ENCODE measurements around the gene IDH3B. TPM values are rescaled to one million over a fixed set of nuclear protein-coding genes. Genes with fewer than 3 reads are reported as not detected.

IDH3B gene
- total RNA-seq, 1 experiment from 2014 or later = 146 TPM

GRCh38 chr20:2618815-2619214 lies 45.2 kb downstream of the IDH3B start:
- no peak for DNase-seq (ENCODE audit: low spot score)
- H3K4me1 ChIP-seq (ENCODE audit: insufficient read depth, low read length, poor library complexity, severe bottlenecking) = no peaks in the 10 kb centered on the region
- H3K4me3 ChIP-seq (ENCODE audit: low read depth, low read length, poor library complexity, severe bottlenecking) = no peak overlapping the region
- BruUV-seq (replicated peaks) = no TSS peak
- H3K36me3 ChIP-seq (ENCODE audit: insufficient read depth, low read length, poor library complexity, severe bottlenecking) = no peaks in the 10 kb centered on the region
- no peak for TF ChIP-seq CTCF (conservative IDR thresholded peaks at IDR 0.05; ENCODE audit: low read depth, low read length)
- no peak for TF ChIP-seq EZH2 (IDR thresholded peaks at IDR 0.05; ENCODE audit: borderline replicate concordance, low read depth, low read length, poor library complexity, severe bottlenecking)
- intact Hi-C loops (cut with micrococcal nuclease; ENCODE audit: unreplicated experiment) = no loop called here
- ChIA-PET POLR2A (ENCODE audit: low non-redundant PET) (no interaction called here), CTCF (no interaction called here)
- H3K27me3 ChIP-seq (replicated peaks; ENCODE audit: insufficient read depth, low read depth, low read length, poor library complexity) = no peaks in the 10 kb centered on the region
- no peaks in the 10 kb centered on the region for H3K9me3 ChIP-seq (ENCODE audit: low read depth, low read length, poor library complexity, severe bottlenecking)
- H3K27ac ChIP-seq (ENCODE audit: low read depth, low read length, poor library complexity, severe bottlenecking) = no peak overlapping the region

- no peaks in the 10 kb centered on the region for H3K9me3 ChIP-seq (ENCODE audit: low read depth, low read length, poor library complexity, severe bottlenecking)
- no peaks in the 10 kb centered on the region for H3K36me3 ChIP-seq (ENCODE audit: insufficient read depth, low read length, poor library complexity, severe bottlenecking)
- no peak for TF ChIP-seq EZH2 (IDR thresholded peaks at IDR 0.05; ENCODE audit: borderline replicate concordance, low read depth, low read length, poor library complexity, severe bottlenecking)
- no peak for TF ChIP-seq CTCF (conservative IDR thresholded peaks at IDR 0.05; ENCODE audit: low read depth, low read length)
- no peak for DNase-seq (ENCODE audit: low spot score)
- no peaks in the 10 kb centered on the region for H3K27me3 ChIP-seq (replicated peaks; ENCODE audit: insufficient read depth, low read depth, low read length, poor library complexity)
- BruUV-seq (replicated peaks) = no TSS peak
- POLR2A ChIA-PET (ENCODE audit: low non-redundant PET) = no interaction called here
- no peaks in the 10 kb centered on the region for H3K4me1 ChIP-seq (ENCODE audit: insufficient read depth, low read length, poor library complexity, severe bottlenecking)
- intact Hi-C loops (cut with micrococcal nuclease; ENCODE audit: unreplicated experiment) = no loop called here
- no peak overlapping the region for H3K27ac ChIP-seq (ENCODE audit: low read depth, low read length, poor library complexity, severe bottlenecking)
- CTCF ChIA-PET = no interaction called here
- no peak overlapping the region for H3K4me3 ChIP-seq (ENCODE audit: low read depth, low read length, poor library complexity, severe bottlenecking)
These were observed 46.8 kb downstream of the IDH3B start for GRCh38 chr20:2617099-2617714.

- Histone ChIP-seq H3K27ac (ENCODE audit: low read depth, low read length, poor library complexity, severe bottlenecking) (no peak overlapping the region), H3K27me3 (replicated peaks; ENCODE audit: insufficient read depth, low read depth, low read length, poor library complexity) (no peaks in the 10 kb centered on the region), H3K36me3 (ENCODE audit: insufficient read depth, low read length, poor library complexity, severe bottlenecking) (no peaks in the 10 kb centered on the region), H3K4me1 (ENCODE audit: insufficient read depth, low read length, poor library complexity, severe bottlenecking) (no peaks in the 10 kb centered on the region), H3K9me3 (ENCODE audit: low read depth, low read length, poor library complexity, severe bottlenecking) (no peaks in the 10 kb centered on the region), H3K4me3 (ENCODE audit: low read depth, low read length, poor library complexity, severe bottlenecking) (no peak overlapping the region)
- ChIA-PET CTCF (no interaction called here), POLR2A (ENCODE audit: low non-redundant PET) (no interaction called here)
- DNase-seq (ENCODE audit: low spot score) = no peak
- no TSS peak for BruUV-seq (replicated peaks)
- TF ChIP-seq CTCF (conservative IDR thresholded peaks at IDR 0.05; ENCODE audit: low read depth, low read length) = no peak
- TF ChIP-seq EZH2 (IDR thresholded peaks at IDR 0.05; ENCODE audit: borderline replicate concordance, low read depth, low read length, poor library complexity, severe bottlenecking) = no peak
- intact Hi-C loops (cut with micrococcal nuclease; ENCODE audit: unreplicated experiment) = no loop called here
These were observed 47.4 kb downstream of the IDH3B start for GRCh38 chr20:2616634-2617033.

All from A673 (cell line).